Gastrocnemius medialis (tissue), 4 donors: ENCODE data around the gene ITGA11.

Experiments
- CTCF ChIP-seq, 5 experiments: fragments of 450-650 bp in 3 of 5; fragments of 200-600 bp in 2 of 5; sonication (generic) in 2 of 5; IDR thresholded peaks in 4 of 5; conservative IDR thresholded peaks in 1 of 5; 1 replicate in 4 of 5; 2 replicates in 1 of 5; pipeline ENCODE4 v1.5.1; 2016 to 2019; ENCODE audit warnings: antibody characterized with exemption in 5 of 5, mild to moderate bottlenecking in 3 of 5, moderate library complexity in 3 of 5
- POLR2A ChIP-seq, 2 donors: fragments of 450-650 bp; IDR thresholded peaks; one replicate each; pipeline ENCODE4 v1.6.1; 2017; ENCODE audit warnings: antibody characterized with exemption in 2 of 2, mild to moderate bottlenecking in 2 of 2, moderate library complexity in 2 of 2

DNA sequence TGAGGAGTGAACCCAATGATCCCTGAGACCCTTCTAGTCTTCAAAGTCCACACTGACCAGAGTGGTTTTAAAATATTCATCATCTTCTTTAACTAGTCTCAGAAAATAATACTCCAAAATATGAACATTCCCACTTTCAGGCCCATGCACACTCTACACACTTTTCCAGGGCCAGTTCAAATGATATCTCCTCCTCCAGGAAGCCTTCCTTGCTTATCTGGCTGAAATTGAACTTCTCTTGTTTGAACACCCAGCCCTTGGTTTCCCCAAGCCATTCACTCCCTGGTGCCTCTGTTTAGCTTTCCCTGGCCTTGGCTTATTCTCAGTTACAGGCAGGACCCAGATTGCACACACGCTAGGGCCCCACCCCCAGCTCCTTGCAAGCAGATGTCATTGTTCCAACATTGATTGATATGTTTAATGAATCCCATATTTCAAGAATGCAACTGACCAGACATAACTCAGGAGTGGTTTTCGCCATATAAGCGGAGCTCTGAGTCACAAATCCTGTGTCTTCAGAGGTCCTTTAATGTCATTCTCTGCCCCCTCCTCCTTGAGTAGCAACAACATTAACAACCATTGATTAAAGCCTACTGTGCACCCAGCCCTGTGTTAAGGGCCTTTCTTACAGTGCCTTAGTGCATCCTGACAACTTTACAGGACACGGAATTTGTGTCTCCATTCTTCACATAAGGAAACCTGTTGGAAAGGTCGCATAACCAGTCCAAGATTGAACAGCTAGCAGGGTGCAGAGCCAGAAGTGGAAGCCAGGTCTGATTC is 2.1 kb downstream of the ITGA11 start:
- no peak for TF ChIP-seq CTCF (IDR thresholded peaks at IDR 0.05 in 4 of 5, conservative IDR thresholded peaks at IDR 0.05 in 1 of 5)
- TF ChIP-seq POLR2A (IDR thresholded peaks at IDR 0.05) = no peak
